Measurements from ENCODE around the gene CT47C1. TPM values are rescaled to one million over a fixed set of nuclear protein-coding genes. Genes with fewer than 3 reads are reported as not detected.

The CT47C1 gene
- polyA plus RNA-seq, 1 donor (not counting 4 experiments of a cell fraction or from before 2014, with no cell fraction given), result not detected

DNA sequence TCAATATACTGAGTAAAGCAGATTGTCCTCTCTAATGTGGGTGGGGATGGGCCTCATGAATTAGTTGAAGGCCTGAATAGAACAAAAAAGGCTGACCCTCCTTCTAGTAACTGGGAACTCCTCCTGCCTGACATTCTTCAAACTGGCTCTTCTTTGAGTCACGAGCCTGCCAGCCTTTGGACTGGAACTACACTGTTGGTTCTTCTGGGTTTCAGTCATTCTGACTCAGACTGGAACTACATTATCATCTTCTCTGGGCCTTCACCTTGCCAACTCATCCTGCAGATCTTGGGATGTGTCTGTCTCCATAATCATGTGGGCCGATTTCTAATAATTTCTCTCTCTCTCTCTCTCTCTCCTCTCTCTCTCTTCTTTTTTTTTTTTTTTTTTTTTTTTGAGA, 26.9 kb upstream of the CT47C1 start:
- dilution Hi-C loops (cut with MboI; ENCODE audit: extremely low pct_ligation_motif_present, low sequenced_read_pairs), result no loop called here
- H3K4me3 ChIP-seq (ENCODE audit: control insufficient read depth in 2 of 3, extremely low read depth in 1 of 3, insufficient read depth in 2 of 3, low read depth in 1 of 3, low read length in 3 of 3), result no peak overlapping the region
- no peak for TF ChIP-seq EZH2 (IDR thresholded peaks at IDR 0.05; ENCODE audit: low read length)
- TF ChIP-seq, protein P1, sequence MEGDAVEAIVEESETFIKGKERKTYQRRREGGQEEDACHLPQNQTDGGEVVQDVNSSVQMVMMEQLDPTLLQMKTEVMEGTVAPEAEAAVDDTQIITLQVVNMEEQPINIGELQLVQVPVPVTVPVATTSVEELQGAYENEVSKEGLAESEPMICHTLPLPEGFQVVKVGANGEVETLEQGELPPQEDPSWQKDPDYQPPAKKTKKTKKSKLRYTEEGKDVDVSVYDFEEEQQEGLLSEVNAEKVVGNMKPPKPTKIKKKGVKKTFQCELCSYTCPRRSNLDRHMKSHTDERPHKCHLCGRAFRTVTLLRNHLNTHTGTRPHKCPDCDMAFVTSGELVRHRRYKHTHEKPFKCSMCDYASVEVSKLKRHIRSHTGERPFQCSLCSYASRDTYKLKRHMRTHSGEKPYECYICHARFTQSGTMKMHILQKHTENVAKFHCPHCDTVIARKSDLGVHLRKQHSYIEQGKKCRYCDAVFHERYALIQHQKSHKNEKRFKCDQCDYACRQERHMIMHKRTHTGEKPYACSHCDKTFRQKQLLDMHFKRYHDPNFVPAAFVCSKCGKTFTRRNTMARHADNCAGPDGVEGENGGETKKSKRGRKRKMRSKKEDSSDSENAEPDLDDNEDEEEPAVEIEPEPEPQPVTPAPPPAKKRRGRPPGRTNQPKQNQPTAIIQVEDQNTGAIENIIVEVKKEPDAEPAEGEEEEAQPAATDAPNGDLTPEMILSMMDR (optimal IDR thresholded peaks at IDR 0.05 in 1 of 3, IDR thresholded peaks at IDR 0.05 in 1 of 3, conservative IDR thresholded peaks at IDR 0.05 in 1 of 3; ENCODE audit: extremely low read depth in 1 of 3, insufficient read depth in 2 of 3, low read length in 3 of 3), result no peak
- no peaks in the 10 kb centered on the region for H3K27me3 ChIP-seq (ENCODE audit: control insufficient read depth, extremely low read depth, insufficient read depth, low read length)
- H3K4me2 ChIP-seq (ENCODE audit: control insufficient read depth, extremely low read depth, insufficient read depth, low read depth, low read length), result no peak overlapping the region
- H3K27ac ChIP-seq (ENCODE audit: control insufficient read depth, insufficient read depth, low read length), result no peak overlapping the region
- no peaks in the 10 kb centered on the region for H3K9me3 ChIP-seq (ENCODE audit: control insufficient read depth, low read depth, low read length)
- FAIRE-seq, result no peak
- no peak overlapping the region for H3K9ac ChIP-seq (ENCODE audit: control insufficient read depth, extremely low read depth, insufficient read depth, low read length)
- H2AFZ ChIP-seq (ENCODE audit: control insufficient read depth, low read length), result no peak overlapping the region
- H3K9me1 ChIP-seq (ENCODE audit: control insufficient read depth, extremely low read depth, insufficient read depth, low read length), result no peaks in the 10 kb centered on the region
- no peaks in the 10 kb centered on the region for H3K4me1 ChIP-seq (ENCODE audit: control insufficient read depth, extremely low read depth, insufficient read depth, low read length)
- no peak for DNase-seq (ENCODE audit: low read depth, low spot score)
- no peaks in the 10 kb centered on the region for H3K36me3 ChIP-seq (ENCODE audit: control insufficient read depth in 2 of 2, extremely low read depth in 1 of 2, insufficient read depth in 2 of 2, low read length in 2 of 2)
- H3K79me2 ChIP-seq (ENCODE audit: control insufficient read depth, insufficient read depth, low read length), result no peaks in the 10 kb centered on the region
- H4K20me1 ChIP-seq (ENCODE audit: control insufficient read depth, extremely low read depth, insufficient read depth, low read length), result no peaks in the 10 kb centered on the region

DNA sequence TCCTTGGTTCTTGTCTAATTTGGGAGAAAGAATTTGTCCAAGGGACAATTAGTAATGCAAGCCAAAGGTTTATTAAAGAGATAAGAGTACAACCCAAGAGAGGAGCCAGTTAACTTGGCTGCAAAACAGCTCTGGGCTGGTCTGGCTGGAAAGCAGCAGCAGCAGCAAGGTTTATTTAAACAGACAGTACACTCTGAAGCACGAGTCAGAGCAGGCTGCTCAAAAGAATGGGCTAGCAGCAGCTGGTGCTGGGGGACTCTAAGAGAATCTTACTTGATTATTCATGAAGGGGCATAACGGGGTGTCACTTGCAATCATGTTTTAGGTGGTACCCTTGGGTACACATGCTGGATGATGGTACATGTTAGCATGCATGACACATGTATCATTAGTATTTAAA, 17.1 kb upstream of the CT47C1 start:
- Histone ChIP-seq H3K27me3 (ENCODE audit: control insufficient read depth, extremely low read depth, insufficient read depth, low read length) (no peaks in the 10 kb centered on the region), H2AFZ (ENCODE audit: control insufficient read depth, low read length) (no peak overlapping the region), H3K4me1 (ENCODE audit: control insufficient read depth, extremely low read depth, insufficient read depth, low read length) (no peaks in the 10 kb centered on the region), H3K9me1 (ENCODE audit: control insufficient read depth, extremely low read depth, insufficient read depth, low read length) (no peaks in the 10 kb centered on the region), H3K4me3 (ENCODE audit: control insufficient read depth in 2 of 3, extremely low read depth in 1 of 3, insufficient read depth in 2 of 3, low read depth in 1 of 3, low read length in 3 of 3) (no peak overlapping the region), H4K20me1 (ENCODE audit: control insufficient read depth, extremely low read depth, insufficient read depth, low read length) (no peaks in the 10 kb centered on the region), H3K9me3 (ENCODE audit: control insufficient read depth, low read depth, low read length) (no peaks in the 10 kb centered on the region), H3K27ac (ENCODE audit: control insufficient read depth, insufficient read depth, low read length) (no peak overlapping the region), H3K4me2 (ENCODE audit: control insufficient read depth, extremely low read depth, insufficient read depth, low read depth, low read length) (no peak overlapping the region), H3K36me3 (ENCODE audit: control insufficient read depth in 2 of 2, extremely low read depth in 1 of 2, insufficient read depth in 2 of 2, low read length in 2 of 2) (no peaks in the 10 kb centered on the region), H3K9ac (ENCODE audit: control insufficient read depth, extremely low read depth, insufficient read depth, low read length) (no peak overlapping the region), H3K79me2 (ENCODE audit: control insufficient read depth, insufficient read depth, low read length) (no peaks in the 10 kb centered on the region)
- no peak for TF ChIP-seq EZH2 (IDR thresholded peaks at IDR 0.05; ENCODE audit: low read length)
- TF ChIP-seq, protein P1 (optimal IDR thresholded peaks at IDR 0.05 in 1 of 3, IDR thresholded peaks at IDR 0.05 in 1 of 3, conservative IDR thresholded peaks at IDR 0.05 in 1 of 3; ENCODE audit: extremely low read depth in 1 of 3, insufficient read depth in 2 of 3, low read length in 3 of 3), result no peak
- dilution Hi-C loops (cut with MboI; ENCODE audit: extremely low pct_ligation_motif_present, low sequenced_read_pairs), result no loop called here
- FAIRE-seq (no peak), DNase-seq (ENCODE audit: low read depth, low spot score) (no peak)

Measured in keratinocyte (primary cell).